ENCODE results near the gene RAE1.

The RAE1 gene

GRCh38 chr20:57322476-57322875 is 28.6 kb upstream of the RAE1 start:
- TF ChIP-seq ZBTB7A (IDR thresholded peaks at IDR 0.05; ENCODE audit: low read depth), result no peak
- no peak for TF ChIP-seq YY1 (IDR thresholded peaks at IDR 0.05; ENCODE audit: low read depth)
- no peak for TF ChIP-seq RAD21 (IDR thresholded peaks at IDR 0.05; ENCODE audit: low read depth)
- no peak for TF ChIP-seq EGR1 (IDR thresholded peaks at IDR 0.05)
- TF ChIP-seq TCF12 (IDR thresholded peaks at IDR 0.05; ENCODE audit: low read depth), result no peak
- TF ChIP-seq FOXM1 (IDR thresholded peaks at IDR 0.05; ENCODE audit: borderline replicate concordance, low read depth), result no peak
- no peak for TF ChIP-seq TAF1 (IDR thresholded peaks at IDR 0.05; ENCODE audit: low read depth)
- no peak for TF ChIP-seq REST (IDR thresholded peaks at IDR 0.05; ENCODE audit: low read depth)
- TF ChIP-seq NFIC (IDR thresholded peaks at IDR 0.05), result no peak
- no peak for TF ChIP-seq MAX (IDR thresholded peaks at IDR 0.05)
- no peak for TF ChIP-seq TEAD4 (IDR thresholded peaks at IDR 0.05)
- TF ChIP-seq EP300 (IDR thresholded peaks at IDR 0.05; ENCODE audit: borderline replicate concordance), result no peak
- TF ChIP-seq CREB1 (IDR thresholded peaks at IDR 0.05; ENCODE audit: low read depth), result no peak
- no peak for TF ChIP-seq CEBPB (IDR thresholded peaks at IDR 0.05)
- no peak for TF ChIP-seq USF1 (IDR thresholded peaks at IDR 0.05)

- TF ChIP-seq TEAD4 (IDR thresholded peaks at IDR 0.05) (no peak), TAF1 (IDR thresholded peaks at IDR 0.05; ENCODE audit: low read depth) (no peak), YY1 (IDR thresholded peaks at IDR 0.05; ENCODE audit: low read depth) (no peak), ZBTB7A (IDR thresholded peaks at IDR 0.05; ENCODE audit: low read depth) (no peak), MAX (IDR thresholded peaks at IDR 0.05) (no peak), CEBPB (IDR thresholded peaks at IDR 0.05) (no peak), EP300 (IDR thresholded peaks at IDR 0.05; ENCODE audit: borderline replicate concordance) (no peak), EGR1 (IDR thresholded peaks at IDR 0.05) (no peak)
Measured at GRCh38 chr20:57323034-57323433, 28.0 kb upstream of the RAE1 start.

GRCh38 chr20:57325632-57326356 is 25.3 kb upstream of the RAE1 start:
- TF ChIP-seq NFIC (IDR thresholded peaks at IDR 0.05) (no peak), FOXM1 (IDR thresholded peaks at IDR 0.05; ENCODE audit: borderline replicate concordance, low read depth) (no peak), TAF1 (IDR thresholded peaks at IDR 0.05; ENCODE audit: low read depth) (no peak), ZBTB7A (IDR thresholded peaks at IDR 0.05; ENCODE audit: low read depth) (no peak), CEBPB (IDR thresholded peaks at IDR 0.05) (no peak), TCF12 (IDR thresholded peaks at IDR 0.05; ENCODE audit: low read depth) (no peak), EGR1 (IDR thresholded peaks at IDR 0.05) (no peak), MAX (IDR thresholded peaks at IDR 0.05) (no peak), CREB1 (IDR thresholded peaks at IDR 0.05; ENCODE audit: low read depth) (no peak), YY1 (IDR thresholded peaks at IDR 0.05; ENCODE audit: low read depth) (no peak), USF1 (IDR thresholded peaks at IDR 0.05) (no peak), RAD21 (IDR thresholded peaks at IDR 0.05; ENCODE audit: low read depth) (no peak), EP300 (IDR thresholded peaks at IDR 0.05; ENCODE audit: borderline replicate concordance) (no peak), REST (IDR thresholded peaks at IDR 0.05; ENCODE audit: low read depth) (no peak), TEAD4 (IDR thresholded peaks at IDR 0.05) (no peak)

- TF ChIP-seq EP300 (IDR thresholded peaks at IDR 0.05; ENCODE audit: borderline replicate concordance) (no peak), CREB1 (IDR thresholded peaks at IDR 0.05; ENCODE audit: low read depth) (no peak), FOXM1 (IDR thresholded peaks at IDR 0.05; ENCODE audit: borderline replicate concordance, low read depth) (no peak), CEBPB (IDR thresholded peaks at IDR 0.05) (no peak), ZBTB7A (IDR thresholded peaks at IDR 0.05; ENCODE audit: low read depth) (no peak), TAF1 (IDR thresholded peaks at IDR 0.05; ENCODE audit: low read depth) (no peak), RAD21 (IDR thresholded peaks at IDR 0.05; ENCODE audit: low read depth) (no peak), TEAD4 (IDR thresholded peaks at IDR 0.05) (no peak), REST (IDR thresholded peaks at IDR 0.05; ENCODE audit: low read depth) (no peak), USF1 (IDR thresholded peaks at IDR 0.05) (no peak), MAX (IDR thresholded peaks at IDR 0.05) (no peak), EGR1 (IDR thresholded peaks at IDR 0.05) (no peak), TCF12 (IDR thresholded peaks at IDR 0.05; ENCODE audit: low read depth) (no peak), NFIC (IDR thresholded peaks at IDR 0.05) (no peak), YY1 (IDR thresholded peaks at IDR 0.05; ENCODE audit: low read depth) (no peak)
Measured at GRCh38 chr20:57326667-57327455, 24.2 kb upstream of the RAE1 start.
